ACC112 (cell line): ENCODE results near the gene PIGP.

ENCODE experiments used
- H2AFZ ChIP-seq: fragments of 200-600 bp; sonication (generic); one replicate; pipeline ENCODE4 v1.6.0; 2017; ENCODE audit warnings: antibody characterized with exemption, low read length; ENCODE audit not compliant: unreplicated experiment
- H3K27ac ChIP-seq: fragments of 200-600 bp; sonication (generic); 2 replicates; pipeline ENCODE4 v1.5.1; 2014; ENCODE audit warnings: low read depth, mild to moderate bottlenecking, antibody characterized with exemption, low read length, moderate library complexity
- H3K27me3 ChIP-seq: fragments of 200-600 bp; sonication (generic); 2 replicates; pipeline ENCODE4 v1.6.1; 2014; ENCODE audit warnings: mild to moderate bottlenecking, antibody characterized with exemption, low read length, moderate library complexity, mixed read lengths; ENCODE audit not compliant: insufficient read depth
- H3K36me3 ChIP-seq: fragments of 200-600 bp; sonication (generic); 2 replicates; pipeline ENCODE4 v1.6.1; 2016; ENCODE audit warnings: mild to moderate bottlenecking, antibody characterized with exemption, low read length, moderate library complexity, mixed read lengths; ENCODE audit not compliant: insufficient read depth
- H3K4me1 ChIP-seq: fragments of 200-600 bp; sonication (generic); one replicate; pipeline ENCODE4 v1.6.1; 2016; ENCODE audit warnings: low read length, mixed read lengths; ENCODE audit not compliant: insufficient read depth, unreplicated experiment, control insufficient read depth
- H3K4me3 ChIP-seq: fragments of 200-600 bp; sonication (generic); 2 replicates; pipeline ENCODE4 v1.5.1; 2014; ENCODE audit warnings: mild to moderate bottlenecking, low read depth, low read length
- H3K79me2 ChIP-seq: fragments of 200-600 bp; sonication (generic); one replicate; pipeline ENCODE4 v1.6.0; 2016; ENCODE audit warnings: low read length; ENCODE audit not compliant: control insufficient read depth, unreplicated experiment, insufficient read depth

PIGP gene

DNA sequence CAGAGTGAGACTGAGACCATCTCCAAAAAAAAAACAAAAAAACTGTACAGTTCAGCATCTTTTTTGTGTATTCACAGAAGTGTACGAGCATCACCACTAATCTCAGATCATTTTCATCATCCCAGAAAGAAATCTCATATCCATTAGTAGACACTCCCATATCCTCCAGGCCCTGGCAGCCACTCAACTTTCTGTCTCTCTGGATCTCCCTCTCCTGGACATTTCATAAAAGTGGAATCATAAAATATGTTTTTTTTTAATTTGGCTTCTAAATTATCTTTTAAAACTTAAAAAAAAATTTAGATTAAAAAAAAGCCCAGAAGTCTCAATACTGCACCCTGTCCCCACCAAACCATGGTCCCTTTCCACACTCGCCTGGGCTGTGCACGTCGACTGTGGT, 44.3 kb downstream of the PIGP start:
- 0 out of 2 replicates have a peak, but pooled peaks cover 4% of the 10 kb centered on the region for H3K27me3 ChIP-seq
- no peak overlapping the region for H2AFZ ChIP-seq
- H3K4me3 ChIP-seq: no peak overlapping the region
- H3K36me3 ChIP-seq: no peaks in the 10 kb centered on the region
- H3K4me1 ChIP-seq: peaks cover 8% of the 10 kb centered on the region
- no peaks in the 10 kb centered on the region for H3K79me2 ChIP-seq
- no peak overlapping the region for H3K27ac ChIP-seq

DNA sequence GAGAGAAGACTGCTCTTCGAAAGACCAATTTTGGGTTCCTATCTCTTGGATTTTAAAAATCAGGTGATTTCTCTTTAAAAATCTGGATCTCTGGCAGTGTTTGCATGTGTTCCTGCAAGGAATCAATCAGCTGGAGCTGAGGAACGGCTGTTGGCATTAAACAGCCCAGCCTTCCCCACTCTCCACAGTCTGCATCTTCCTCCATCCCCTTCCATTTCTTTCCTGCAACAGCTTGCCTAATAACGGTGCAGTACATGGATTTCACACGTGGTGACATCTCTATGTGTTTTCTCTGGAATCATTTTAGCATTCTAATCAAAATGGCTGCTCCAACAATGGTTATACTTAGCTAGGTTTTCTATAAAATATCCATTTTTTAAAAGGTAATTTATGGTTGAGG, 46.4 kb downstream of the PIGP start:
- Histone ChIP-seq H3K79me2 (no peaks in the 10 kb centered on the region), H2AFZ (no peak overlapping the region), H3K27ac (no peak overlapping the region), H3K36me3 (no peaks in the 10 kb centered on the region), H3K4me1 (no peaks in the 10 kb centered on the region), H3K27me3 (0 out of 2 replicates have a peak, but pooled peaks cover 4% of the 10 kb centered on the region), H3K4me3 (no peak overlapping the region)

DNA sequence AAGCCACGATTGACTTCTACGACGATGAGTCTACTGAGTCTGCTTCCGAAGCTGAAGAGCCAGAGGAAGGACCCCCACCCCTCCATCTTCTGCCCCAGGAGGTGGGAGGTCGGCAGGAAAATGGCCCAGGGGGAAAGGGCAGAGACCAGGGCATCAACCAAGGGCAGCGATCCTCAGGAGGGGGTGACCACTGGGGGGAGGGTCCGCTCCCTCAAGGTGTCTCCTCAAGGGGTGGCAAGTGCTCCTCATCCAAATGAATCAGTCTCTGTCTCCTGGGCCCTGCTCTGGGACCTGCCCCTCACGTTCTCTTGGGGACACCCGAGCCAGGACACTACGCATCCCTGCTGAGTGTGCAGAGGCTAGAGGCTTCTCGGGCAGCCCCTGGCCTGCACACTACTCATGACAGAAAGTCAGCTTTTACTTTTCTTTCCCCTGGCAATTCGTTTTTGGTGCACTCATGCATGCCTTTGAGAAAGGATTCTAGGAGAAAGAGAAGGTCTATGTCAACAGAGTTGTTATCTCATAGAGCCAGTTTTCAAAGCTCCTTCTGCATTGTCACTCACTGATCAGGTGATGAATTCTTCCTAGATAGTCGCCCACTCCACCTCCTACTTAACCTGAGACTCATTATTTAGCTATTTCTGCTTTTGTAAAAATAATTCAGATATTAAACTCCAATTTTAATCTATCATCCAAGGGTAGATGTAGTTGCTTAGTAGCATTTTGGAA, 54.8 kb downstream of the PIGP start:
- Histone ChIP-seq H2AFZ (no peak overlapping the region), H3K4me3 (no peak overlapping the region), H3K79me2 (no peaks in the 10 kb centered on the region), H3K27me3 (no peaks in the 10 kb centered on the region), H3K36me3 (no peaks in the 10 kb centered on the region), H3K4me1 (no peaks in the 10 kb centered on the region), H3K27ac (no peak overlapping the region)
